ENCODE results near the gene TENT5A.

Gene TENT5A

DNA sequence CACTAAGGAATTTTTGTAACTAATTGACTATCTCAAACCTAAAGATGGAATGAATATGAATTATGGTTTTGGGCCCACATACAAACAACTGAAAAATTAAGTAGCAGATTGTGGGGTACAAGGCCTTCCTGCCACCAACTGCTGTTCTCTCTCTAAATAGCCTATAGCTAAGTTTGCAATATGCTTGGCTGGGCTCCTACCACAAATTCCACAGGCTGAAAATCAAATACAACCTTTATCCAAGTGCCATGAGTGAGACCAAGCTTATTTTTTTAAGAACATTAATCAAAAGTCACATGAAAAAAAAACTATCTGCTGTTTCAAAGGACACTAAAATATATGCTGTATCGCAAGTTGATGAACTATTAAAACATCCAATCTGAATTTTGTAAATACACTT is 52.1 kb downstream of the TENT5A start:
- DNase-seq = no peak

DNA sequence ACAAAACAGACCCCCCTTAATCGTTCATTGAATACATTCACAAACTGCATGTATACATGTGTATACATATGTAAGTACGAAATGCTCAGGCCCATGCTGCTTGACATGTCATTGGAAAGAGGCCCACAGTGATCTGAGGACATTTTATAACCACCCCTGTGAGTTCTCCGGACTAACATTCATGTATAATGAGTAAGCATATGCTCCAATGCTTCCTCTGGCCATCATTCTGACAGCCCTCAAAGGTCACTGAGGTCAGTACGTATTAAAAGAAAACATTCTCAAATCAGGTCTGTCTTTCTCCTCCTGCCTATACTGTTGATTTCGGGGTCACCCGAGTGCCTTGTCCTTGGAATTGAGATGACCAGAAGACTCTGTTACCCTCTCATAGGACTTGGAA is 54.9 kb downstream of the TENT5A start:
- no peak for DNase-seq

DNA sequence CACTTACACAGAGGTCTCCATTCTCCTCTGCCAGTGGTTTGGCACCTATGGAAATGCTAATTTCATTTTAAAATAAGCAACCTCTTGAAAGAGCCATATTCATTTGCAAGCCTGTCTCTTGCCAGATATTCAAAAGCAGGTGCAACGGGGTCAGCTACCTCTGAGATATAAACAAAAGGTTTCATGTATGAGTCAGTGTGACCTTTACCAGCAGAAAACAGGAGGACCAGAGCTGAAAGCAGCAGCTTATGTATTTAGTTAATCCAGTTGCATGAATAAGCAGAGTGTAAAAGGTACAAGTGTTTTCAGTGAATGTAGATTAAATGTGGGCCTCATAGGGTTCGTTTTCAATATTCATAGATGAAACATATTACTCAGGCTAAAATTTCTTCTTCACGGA is 56.0 kb downstream of the TENT5A start:
- no peak for DNase-seq
